IMR-90 (cell line): Measurements from ENCODE around the gene PMEPA1. TPM values are rescaled to one million over a fixed set of nuclear protein-coding genes. Genes with fewer than 3 reads are reported as not detected.

ENCODE experiments used
- ATAC-seq: fragments of 200-7000 bp; cut with Tn5 transposase; 2 replicates; pipeline ENCODE4 v1.9.1; 2020; ENCODE audit warnings: low read depth, mild to moderate bottlenecking, moderate library complexity
- BruUV-seq: library from RNA; stranded (reverse); fragments of 400-500 nt; replicated peaks from 2 replicates; lab custom pipeline; 2021; lab: Mats Ljungman, UMichigan
- CTCF ChIA-PET: fragments of 300-600 bp; formaldehyde crosslinking; extraction: SDS; loops from one replicate; lab custom pipeline; 2021; ENCODE audit warnings: antibody characterized with exemption; lab: Yijun Ruan, JAX
- POLR2A ChIA-PET: fragments of 300-600 bp; sonication (Branson Sonifier 250); formaldehyde crosslinking; loops from one replicate; lab custom pipeline; 2022; ENCODE audit warnings: antibody characterized with exemption; ENCODE audit not compliant: unreplicated experiment; lab: Charles Lee
- DNase-seq: peaks from one replicate; pipeline ENCODE4 v3.0.0; 2013
- H2AFZ ChIP-seq: replicated peaks from 2 replicates; pipeline ENCODE3; 2013; ENCODE audit warnings: low read length, mild to moderate bottlenecking; ENCODE audit not compliant: poor library complexity
- H2AK5ac ChIP-seq: 2 replicates; pipeline ENCODE4 v1.6.1; 2013; ENCODE audit warnings: low read depth, low read length, inconsistent platforms
- H2AK9ac ChIP-seq: replicated peaks from 2 replicates; pipeline ENCODE3; 2013; ENCODE audit warnings: mild to moderate bottlenecking, low read depth, low read length, moderate library complexity; ENCODE audit not compliant: poor library complexity
- H2BK120ac ChIP-seq: 2 replicates; pipeline ENCODE4 v1.6.1; 2013; ENCODE audit warnings: low read depth, low read length, inconsistent platforms
- H2BK15ac ChIP-seq: 3 replicates; pipeline ENCODE4 v1.6.1; 2013; ENCODE audit warnings: low read depth, low read length, inconsistent platforms
- H2BK20ac ChIP-seq: 2 replicates; pipeline ENCODE4 v1.6.1; 2013; ENCODE audit warnings: low read depth, mild to moderate bottlenecking, inconsistent platforms, low read length, moderate library complexity
- H2BK5ac ChIP-seq: 2 replicates; pipeline ENCODE4 v1.6.1; 2013; ENCODE audit warnings: mild to moderate bottlenecking, low read depth, low read length, inconsistent platforms; ENCODE audit not compliant: poor library complexity, severe bottlenecking
- H3K14ac ChIP-seq: replicated peaks from 2 replicates; pipeline ENCODE4 v1.6.1; 2013; ENCODE audit warnings: low read depth, low read length, inconsistent platforms
- H3K18ac ChIP-seq: 2 replicates; pipeline ENCODE4 v1.6.1; 2013; ENCODE audit warnings: low read depth, low read length, control low read depth
- H3K23ac ChIP-seq: 2 replicates; pipeline ENCODE4 v1.6.1; 2013; ENCODE audit warnings: low read depth, low read length, inconsistent platforms
- H3K27ac ChIP-seq: 2 replicates; pipeline ENCODE4 v1.5.1; 2013; ENCODE audit warnings: mild to moderate bottlenecking, control low read depth, low read length; ENCODE audit not compliant: insufficient read depth
- H3K27me3 ChIP-seq: 2 replicates; pipeline ENCODE4 v1.6.1; 2013; ENCODE audit warnings: low read length; ENCODE audit not compliant: control insufficient read depth, insufficient read depth
- H3K36me3 ChIP-seq: 2 replicates; pipeline ENCODE4 v1.6.1; 2013; ENCODE audit warnings: low read length, mixed read lengths; ENCODE audit not compliant: control insufficient read depth, insufficient read depth
- H3K4ac ChIP-seq: 2 replicates; pipeline ENCODE4 v1.6.1; 2013; ENCODE audit warnings: low read depth, low read length, inconsistent platforms
- H3K4me1 ChIP-seq: 2 replicates; pipeline ENCODE4 v1.6.1; 2013; ENCODE audit warnings: low read length, mixed read lengths; ENCODE audit not compliant: control insufficient read depth, insufficient read depth
- H3K4me2 ChIP-seq: 2 replicates; pipeline ENCODE4 v1.6.1; 2013; ENCODE audit warnings: low read depth, mild to moderate bottlenecking, control low read depth, low read length, moderate library complexity
- H3K4me3 ChIP-seq: 2 replicates; pipeline ENCODE4 v1.5.1; 2013; ENCODE audit warnings: low read depth, mild to moderate bottlenecking, control low read depth, low read length, moderate library complexity; ENCODE audit not compliant: insufficient read depth
- H3K56ac ChIP-seq: 2 replicates; pipeline ENCODE4 v1.6.1; 2013; ENCODE audit warnings: low read length, inconsistent platforms; ENCODE audit not compliant: insufficient read depth; ENCODE audit errors: extremely low read depth
- H3K79me1 ChIP-seq, 2 experiments: 2 replicates each; pipeline ENCODE4 v1.6.1; 2013; ENCODE audit warnings: low read length in 2 of 2, inconsistent platforms in 1 of 2, low read depth in 1 of 2
- H3K9ac ChIP-seq: 2 replicates; pipeline ENCODE4 v1.6.1; 2013; ENCODE audit warnings: low read depth, low read length, control low read depth
- H3K9me1 ChIP-seq: 2 replicates; pipeline ENCODE4 v1.6.1; 2013; ENCODE audit warnings: low read length, inconsistent platforms; ENCODE audit not compliant: insufficient read depth
- H3K9me3 ChIP-seq: 2 replicates; pipeline ENCODE4 v1.6.1; 2013; ENCODE audit warnings: low read length; ENCODE audit not compliant: control insufficient read depth, insufficient read depth
- H4K20me1 ChIP-seq: 2 replicates; pipeline ENCODE4 v1.6.1; 2013; ENCODE audit warnings: low read length, inconsistent platforms; ENCODE audit not compliant: insufficient read depth
- H4K5ac ChIP-seq: 2 replicates; pipeline ENCODE4 v1.6.1; 2013; ENCODE audit warnings: mild to moderate bottlenecking, low read depth, low read length, control low read depth
- H4K8ac ChIP-seq, 2 experiments: 2 replicates each; pipeline ENCODE4 v1.6.1; 2013; ENCODE audit warnings: low read depth in 2 of 2, low read length in 2 of 2, control low read depth in 1 of 2, inconsistent platforms in 1 of 2
- H4K91ac ChIP-seq: 2 replicates; pipeline ENCODE4 v1.6.1; 2013; ENCODE audit warnings: low read depth, low read length, inconsistent platforms; ENCODE audit not compliant: insufficient read depth
- CHD1 ChIP-seq: IDR thresholded peaks from 2 replicates; pipeline ENCODE4 v1.6.1; 2012; ENCODE audit warnings: low read depth, low read length, improper control_type of control experiment
- FOS ChIP-seq: fragments of 150-350 bp; IDR thresholded peaks from 2 replicates; pipeline ENCODE4 v1.6.1; 2016; ENCODE audit warnings: low read depth, low read length
- WGBS, 2 experiments: methylation state at CpG; one replicate each; pipeline versions ENCODE4 v1.1.5 to v1.1.7; 2013; ENCODE audit warnings: missing lambda C conversion rate in 2 of 2; ENCODE audit not compliant: insufficient read length in 1 of 2; ENCODE audit errors: extremely low coverage in 2 of 2; 5-methylcytosine and 5-hydroxymethylcytosine counted together
- dilution Hi-C: fragments of 300-500 bp; cut with HindIII; formaldehyde crosslinking; loops from one replicate; pipeline ENCODE4 v1.14.3; 2018; ENCODE audit warnings: low sequenced_read_pairs; ENCODE audit not compliant: unreplicated experiment
- in situ Hi-C: fragments of 300-500 bp; cut with MboI; formaldehyde crosslinking; loops from 3 replicates; pipeline ENCODE4 v1.14.3; 2019; ENCODE audit warnings: low sequenced_read_pairs, inconsistent platforms, mixed read lengths
- intact Hi-C: fragments of 100-400 bp; cut with micrococcal nuclease; formaldehyde crosslinking; loops from 2 replicates; pipeline ENCODE4 v1.10.0; 2022
- polyA plus RNA-seq, 3 experiments: library from polyadenylated mRNA; depleted of rRNA; stranded (reverse); fragments of >200 nt; gene quantifications; 2 replicates each; pipeline ENCODE4 v1.2.3, GENCODE V29; 2012; ENCODE audit warnings: low replicate concordance in 1 of 3
- total RNA-seq: library from RNA; depleted of rRNA; stranded (reverse); fragments of >200 nt; gene quantifications from 2 replicates; pipeline ENCODE4 v1.2.3, GENCODE V29; 2012

The PMEPA1 gene
- total and polyA plus RNA-seq, 2 of the 4 experiments (the other 2 are of a cell fraction), result 2.0 to 6.9 TPM

- Histone ChIP-seq H2BK20ac (no peak overlapping the region), H4K20me1 (peaks cover 62% of the 10 kb centered on the region), H3K9me1 (peaks cover 6% of the 10 kb centered on the region; the same call in 1 of the 2 replicates), H2AK5ac (no peak overlapping the region), H3K36me3 (peaks cover 2% of the 10 kb centered on the region; the same call in 1 of the 2 replicates), H4K5ac (no peak overlapping the region), H4K8ac (no peak overlapping the region), H3K4me1 (no peaks in the 10 kb centered on the region), H2BK120ac (no peak overlapping the region), H2BK15ac (no peak overlapping the region), H3K18ac (no peak overlapping the region), H2AK9ac (no peak overlapping the region), H3K9me3 (no peaks in the 10 kb centered on the region), H3K9ac (no peak overlapping the region), H3K23ac (no peak overlapping the region), H4K91ac (no peak overlapping the region), H3K27me3 (no peaks in the 10 kb centered on the region), H2BK5ac (no peak overlapping the region), H3K4me3 (no peak overlapping the region), H3K27ac (no peak overlapping the region), H3K4ac (no peak overlapping the region), H3K79me1 (peaks cover 13 to 17% of the 10 kb centered on the region in 2 experiments), H2AFZ (no peak overlapping the region), H3K4me2 (no peak overlapping the region), H3K14ac (no peak overlapping the region), H3K56ac (no peak overlapping the region)
- DNase-seq (no peak), ATAC-seq (no peak)
- no peak for TF ChIP-seq CHD1
- TF ChIP-seq FOS, result no peak
- dilution Hi-C loops, result no loop called here
- no TSS peak for BruUV-seq
- POLR2A ChIA-PET, result no interaction called here
- no CpG with 5 or more reads among the region's 15 CpGs for WGBS, 2 experiments
- in situ Hi-C loops, result loop anchor here (25.0 kb wide), 1 partner anchor 1347 kb away; the partner anchor contains the start of genes ATP5F1E and PRELID3B
- CTCF ChIA-PET, result no interaction called here
- intact Hi-C loops, result no loop called here
These were observed 19.3 kb downstream of the PMEPA1 start for GRCh38 chr20:57690525-57690924.
